ENCODE measurements around the gene SRMS.

The SRMS gene

GRCh38 chr20:63545814-63546213 is 1.7 kb downstream of the SRMS start:
- no peaks in the 10 kb centered on the region for H3K36me3 ChIP-seq (ENCODE audit: control insufficient read depth, insufficient read depth, low read length)
- no peak overlapping the region for H3K4me3 ChIP-seq (ENCODE audit: low read depth, low read length)
- no peak overlapping the region for H3K27ac ChIP-seq (ENCODE audit: low read depth, low read length)
- peaks cover 20% of the 10 kb centered on the region for H3K4me1 ChIP-seq (ENCODE audit: control insufficient read depth, insufficient read depth, low read length)
- no peaks in the 10 kb centered on the region for H3K27me3 ChIP-seq (ENCODE audit: control insufficient read depth, insufficient read depth, low read length)
- no peak overlapping the region for H3K9ac ChIP-seq (ENCODE audit: low read length)
- H3K9me3 ChIP-seq (ENCODE audit: control insufficient read depth, insufficient read depth, low read depth, low read length): no peaks in the 10 kb centered on the region

- Histone ChIP-seq H3K9ac (ENCODE audit: low read length) (no peak overlapping the region), H3K4me3 (ENCODE audit: low read depth, low read length) (no peak overlapping the region), H3K27me3 (ENCODE audit: control insufficient read depth, insufficient read depth, low read length) (no peaks in the 10 kb centered on the region), H3K9me3 (ENCODE audit: control insufficient read depth, insufficient read depth, low read depth, low read length) (no peaks in the 10 kb centered on the region), H3K4me1 (ENCODE audit: control insufficient read depth, insufficient read depth, low read length) (peaks cover 20% of the 10 kb centered on the region), H3K36me3 (ENCODE audit: control insufficient read depth, insufficient read depth, low read length) (no peaks in the 10 kb centered on the region), H3K27ac (ENCODE audit: low read depth, low read length) (no peak overlapping the region)
These were observed 2.5 kb downstream of the SRMS start for GRCh38 chr20:63544958-63545516.

- Histone ChIP-seq H3K27me3 (ENCODE audit: control insufficient read depth, insufficient read depth, low read length) (no peaks in the 10 kb centered on the region), H3K9me3 (ENCODE audit: control insufficient read depth, insufficient read depth, low read depth, low read length) (no peaks in the 10 kb centered on the region), H3K4me3 (ENCODE audit: low read depth, low read length) (no peak overlapping the region), H3K27ac (ENCODE audit: low read depth, low read length) (no peak overlapping the region), H3K9ac (ENCODE audit: low read length) (no peak overlapping the region), H3K36me3 (ENCODE audit: control insufficient read depth, insufficient read depth, low read length) (no peaks in the 10 kb centered on the region), H3K4me1 (ENCODE audit: control insufficient read depth, insufficient read depth, low read length) (peaks cover 19% of the 10 kb centered on the region)
These were observed 3.1 kb downstream of the SRMS start for GRCh38 chr20:63544241-63544957.

- Histone ChIP-seq H3K4me1 (ENCODE audit: control insufficient read depth, insufficient read depth, low read length) (peaks cover 15% of the 10 kb centered on the region), H3K27ac (ENCODE audit: low read depth, low read length) (no peak overlapping the region), H3K27me3 (ENCODE audit: control insufficient read depth, insufficient read depth, low read length) (no peaks in the 10 kb centered on the region), H3K4me3 (ENCODE audit: low read depth, low read length) (no peak overlapping the region), H3K9ac (ENCODE audit: low read length) (no peak overlapping the region), H3K36me3 (ENCODE audit: control insufficient read depth, insufficient read depth, low read length) (no peaks in the 10 kb centered on the region), H3K9me3 (ENCODE audit: control insufficient read depth, insufficient read depth, low read depth, low read length) (no peaks in the 10 kb centered on the region)
These were observed 3.8 kb downstream of the SRMS start for GRCh38 chr20:63543733-63544132.

- Histone ChIP-seq H3K36me3 (ENCODE audit: control insufficient read depth, insufficient read depth, low read length) (no peaks in the 10 kb centered on the region), H3K27ac (ENCODE audit: low read depth, low read length) (no peak overlapping the region), H3K9me3 (ENCODE audit: control insufficient read depth, insufficient read depth, low read depth, low read length) (no peaks in the 10 kb centered on the region), H3K4me1 (ENCODE audit: control insufficient read depth, insufficient read depth, low read length) (peaks cover 9% of the 10 kb centered on the region), H3K4me3 (ENCODE audit: low read depth, low read length) (no peak overlapping the region), H3K9ac (ENCODE audit: low read length) (no peak overlapping the region), H3K27me3 (ENCODE audit: control insufficient read depth, insufficient read depth, low read length) (no peaks in the 10 kb centered on the region)
These were observed 4.4 kb downstream of the SRMS start for GRCh38 chr20:63543131-63543530.

- H3K9me3 ChIP-seq (ENCODE audit: control insufficient read depth, insufficient read depth, low read depth, low read length): no peaks in the 10 kb centered on the region
- H3K27ac ChIP-seq (ENCODE audit: low read depth, low read length): no peak overlapping the region
- peaks cover 6% of the 10 kb centered on the region for H3K4me1 ChIP-seq (ENCODE audit: control insufficient read depth, insufficient read depth, low read length)
- H3K4me3 ChIP-seq (ENCODE audit: low read depth, low read length): no peak overlapping the region
- no peaks in the 10 kb centered on the region for H3K27me3 ChIP-seq (ENCODE audit: control insufficient read depth, insufficient read depth, low read length)
- H3K9ac ChIP-seq (ENCODE audit: low read length): no peak overlapping the region
- H3K36me3 ChIP-seq (ENCODE audit: control insufficient read depth, insufficient read depth, low read length): no peaks in the 10 kb centered on the region
These were observed 4.9 kb downstream of the SRMS start for GRCh38 chr20:63542696-63543095.

- Histone ChIP-seq H3K27ac (ENCODE audit: low read depth, low read length) (no peak overlapping the region), H3K4me3 (ENCODE audit: low read depth, low read length) (no peak overlapping the region), H3K9me3 (ENCODE audit: control insufficient read depth, insufficient read depth, low read depth, low read length) (no peaks in the 10 kb centered on the region), H3K27me3 (ENCODE audit: control insufficient read depth, insufficient read depth, low read length) (no peaks in the 10 kb centered on the region), H3K4me1 (ENCODE audit: control insufficient read depth, insufficient read depth, low read length) (peaks cover 7% of the 10 kb centered on the region; the same call in 1 of the 2 replicates), H3K36me3 (ENCODE audit: control insufficient read depth, insufficient read depth, low read length) (no peaks in the 10 kb centered on the region), H3K9ac (ENCODE audit: low read length) (no peak overlapping the region)
These were observed 5.5 kb downstream of the SRMS start for GRCh38 chr20:63542031-63542559.

- Histone ChIP-seq H3K27me3 (ENCODE audit: control insufficient read depth, insufficient read depth, low read length) (no peaks in the 10 kb centered on the region), H3K9me3 (ENCODE audit: control insufficient read depth, insufficient read depth, low read depth, low read length) (no peaks in the 10 kb centered on the region), H3K4me1 (ENCODE audit: control insufficient read depth, insufficient read depth, low read length) (peaks cover 8% of the 10 kb centered on the region; the same call in 1 of the 2 replicates), H3K36me3 (ENCODE audit: control insufficient read depth, insufficient read depth, low read length) (no peaks in the 10 kb centered on the region), H3K9ac (ENCODE audit: low read length) (no peak overlapping the region), H3K27ac (ENCODE audit: low read depth, low read length) (no peak overlapping the region), H3K4me3 (ENCODE audit: low read depth, low read length) (no peak overlapping the region)
These were observed 6.2 kb downstream of the SRMS start for GRCh38 chr20:63541371-63541770.

- Histone ChIP-seq H3K27ac (ENCODE audit: low read depth, low read length) (no peak overlapping the region), H3K4me1 (ENCODE audit: control insufficient read depth, insufficient read depth, low read length) (peaks cover 11% of the 10 kb centered on the region; the same call in 1 of the 2 replicates), H3K4me3 (ENCODE audit: low read depth, low read length) (no peak overlapping the region), H3K36me3 (ENCODE audit: control insufficient read depth, insufficient read depth, low read length) (no peaks in the 10 kb centered on the region), H3K9ac (ENCODE audit: low read length) (no peak overlapping the region), H3K9me3 (ENCODE audit: control insufficient read depth, insufficient read depth, low read depth, low read length) (no peaks in the 10 kb centered on the region), H3K27me3 (ENCODE audit: control insufficient read depth, insufficient read depth, low read length) (no peaks in the 10 kb centered on the region)
These were observed 6.9 kb downstream of the SRMS start for GRCh38 chr20:63540417-63541186.

GRCh38 chr20:63539441-63540370 is 7.8 kb downstream of the SRMS start:
- Histone ChIP-seq H3K36me3 (ENCODE audit: control insufficient read depth, insufficient read depth, low read length) (no peaks in the 10 kb centered on the region), H3K27ac (ENCODE audit: low read depth, low read length) (no peak overlapping the region), H3K27me3 (ENCODE audit: control insufficient read depth, insufficient read depth, low read length) (no peaks in the 10 kb centered on the region), H3K9me3 (ENCODE audit: control insufficient read depth, insufficient read depth, low read depth, low read length) (no peaks in the 10 kb centered on the region), H3K4me1 (ENCODE audit: control insufficient read depth, insufficient read depth, low read length) (peaks cover 7% of the 10 kb centered on the region; the same call in 1 of the 2 replicates), H3K9ac (ENCODE audit: low read length) (no peak overlapping the region), H3K4me3 (ENCODE audit: low read depth, low read length) (no peak overlapping the region)
